ENCODE results near the gene ARL15.
"Not testable (repeated sequence)": the region's sequence is repeated elsewhere in the genome, so short reads cannot be mapped to it uniquely, and the experiment has no call there.

The ARL15 gene

GRCh38 chr5:54086191-54086590, 224.2 kb downstream of the ARL15 start:
- no peak for DNase-seq

GRCh38 chr5:54084696-54085095, 225.7 kb downstream of the ARL15 start:
- DNase-seq, result no peak

GRCh38 chr5:54083851-54084250, 226.5 kb downstream of the ARL15 start:
- DNase-seq, result no peak

DNA sequence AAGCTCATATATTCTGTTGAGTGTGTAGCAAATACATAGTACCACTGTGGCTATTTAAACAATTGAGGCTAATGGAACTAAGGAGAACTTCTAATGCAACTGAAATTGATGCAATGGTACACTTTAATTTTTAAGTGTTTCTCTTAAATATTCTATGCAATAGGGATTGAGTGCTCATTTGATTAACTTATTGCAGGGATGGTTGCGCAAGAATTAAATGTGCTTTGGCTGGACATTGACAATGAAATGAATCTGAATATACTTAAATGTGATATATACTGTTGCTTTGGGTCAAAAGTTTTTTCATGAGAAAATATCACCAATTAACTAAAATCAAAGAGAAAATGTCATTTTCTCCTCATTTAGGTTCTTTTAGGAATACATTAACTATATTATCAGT, 227.1 kb downstream of the ARL15 start:
- no peak for DNase-seq

GRCh38 chr5:54081415-54081814, 229.0 kb downstream of the ARL15 start:
- DNase-seq, result no peak

- DNase-seq, result no peak
Observed at GRCh38 chr5:54080831-54081230, 229.5 kb downstream of the ARL15 start.

- DNase-seq, result no peak
Observed at GRCh38 chr5:54073735-54074134, 236.6 kb downstream of the ARL15 start.

GRCh38 chr5:54073131-54073530, 237.2 kb downstream of the ARL15 start:
- DNase-seq, result no peak

DNA sequence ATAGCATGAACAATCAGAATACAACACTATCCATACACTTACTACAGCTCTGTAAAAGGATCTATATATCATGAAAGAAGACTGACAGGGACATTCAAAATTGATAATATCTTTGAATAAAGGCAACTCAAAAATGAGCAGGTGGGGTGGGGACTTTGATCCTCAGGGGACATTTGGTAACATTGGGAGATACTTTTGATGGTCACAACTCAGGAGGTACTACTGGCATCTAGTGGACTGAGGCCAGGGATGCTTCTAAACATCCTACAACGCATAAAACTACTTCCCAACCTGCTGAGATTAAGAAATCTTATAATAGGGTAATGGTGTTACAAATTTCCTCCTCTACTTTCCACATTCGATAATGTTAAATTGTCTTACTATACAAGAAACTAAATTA, 243.9 kb downstream of the ARL15 start:
- DNase-seq, result no peak

- DNase-seq, result no peak
Observed at GRCh38 chr5:54063817-54064216, 246.6 kb downstream of the ARL15 start.

DNA sequence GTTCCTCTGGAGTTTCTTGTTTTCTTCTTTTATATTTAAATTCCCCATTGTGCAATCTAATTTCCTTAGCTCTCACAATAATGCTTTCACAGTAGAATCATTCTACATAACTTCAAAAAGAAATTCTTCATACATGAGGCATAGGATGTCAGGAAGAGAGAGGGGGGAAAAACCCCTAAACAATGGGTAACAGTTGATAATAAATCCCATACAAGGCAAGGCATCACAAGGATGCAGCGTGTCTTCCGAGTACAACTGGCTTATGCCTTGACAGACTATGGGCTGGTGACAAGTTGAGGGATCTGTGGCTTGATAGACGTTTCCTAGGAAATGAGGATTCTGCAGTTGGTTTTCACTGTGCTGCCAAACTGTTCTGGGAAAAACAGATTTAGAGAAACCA, 247.4 kb downstream of the ARL15 start:
- no peak for DNase-seq

DNA sequence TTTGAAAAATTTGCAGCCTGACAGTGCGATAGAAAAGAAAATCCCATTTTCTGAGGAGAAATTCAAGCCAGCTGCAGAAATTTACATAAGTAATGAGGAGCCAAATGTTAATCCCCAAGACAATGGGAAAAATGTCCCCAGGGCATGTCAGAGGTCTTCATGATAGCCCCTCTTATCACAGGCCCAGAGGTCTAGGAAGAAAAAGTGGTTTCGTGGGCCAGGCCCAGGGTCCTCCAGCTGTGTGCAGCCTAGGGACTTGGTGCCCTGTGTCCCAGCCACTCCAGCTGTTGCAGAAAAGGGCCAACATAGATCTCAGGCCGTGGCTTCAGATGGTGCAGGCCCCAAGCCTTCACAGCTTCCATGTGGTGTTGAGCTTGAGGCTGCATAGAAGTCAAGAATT, 249.5 kb downstream of the ARL15 start:
- not testable (repeated sequence) for DNase-seq

GRCh38 chr5:54049963-54050362, 260.4 kb downstream of the ARL15 start:
- DNase-seq, result no peak

- DNase-seq, result no peak
Observed at GRCh38 chr5:54049144-54049543, 261.2 kb downstream of the ARL15 start.

- no peak for DNase-seq
Observed at GRCh38 chr5:54045077-54045792, 265.1 kb downstream of the ARL15 start.

- not testable (repeated sequence) for DNase-seq
Observed at GRCh38 chr5:54044276-54044675, 266.1 kb downstream of the ARL15 start.

DNA sequence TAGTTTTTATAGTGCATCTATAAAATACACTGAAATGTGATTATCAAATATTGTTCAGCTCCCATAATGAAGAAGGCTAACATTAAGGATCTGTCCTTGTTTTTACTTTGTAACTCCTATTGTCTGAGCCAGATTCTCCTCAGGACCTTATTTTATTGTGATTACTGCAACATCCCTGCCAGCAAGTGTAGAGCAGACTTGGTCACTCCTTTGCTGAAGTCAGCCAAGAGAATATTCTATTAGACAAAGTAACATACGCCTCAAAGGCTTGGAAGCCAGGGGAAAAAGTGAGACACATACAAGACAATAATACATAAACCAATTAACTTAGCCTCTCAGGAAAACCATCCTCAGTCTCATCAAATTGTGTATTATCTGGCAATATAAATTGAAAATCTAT, 269.6 kb downstream of the ARL15 start:
- DNase-seq, result no peak

GRCh38 chr5:54040018-54040417, 270.4 kb downstream of the ARL15 start:
- no peak for DNase-seq

DNA sequence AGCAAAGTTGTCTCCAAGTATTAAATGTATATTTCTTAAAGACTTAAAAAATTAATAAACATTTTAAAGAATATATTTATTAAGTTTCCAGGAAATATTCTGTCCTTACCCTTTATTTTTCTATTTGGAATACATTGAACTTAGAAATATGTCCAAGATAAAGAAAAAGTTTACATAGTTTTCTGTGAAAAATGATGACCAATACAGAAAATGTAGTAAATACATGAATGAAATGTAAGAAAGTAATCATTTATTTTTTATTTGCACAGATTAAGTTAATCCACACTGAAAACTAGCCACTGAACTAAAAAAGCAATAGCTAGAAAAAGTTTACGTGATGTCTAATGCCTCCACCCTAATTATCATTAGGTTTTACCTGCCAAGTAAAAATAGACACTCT, 273.2 kb downstream of the ARL15 start:
- no peak for DNase-seq

- no peak for DNase-seq
Observed at GRCh38 chr5:54030981-54031380, 279.4 kb downstream of the ARL15 start.

DNA sequence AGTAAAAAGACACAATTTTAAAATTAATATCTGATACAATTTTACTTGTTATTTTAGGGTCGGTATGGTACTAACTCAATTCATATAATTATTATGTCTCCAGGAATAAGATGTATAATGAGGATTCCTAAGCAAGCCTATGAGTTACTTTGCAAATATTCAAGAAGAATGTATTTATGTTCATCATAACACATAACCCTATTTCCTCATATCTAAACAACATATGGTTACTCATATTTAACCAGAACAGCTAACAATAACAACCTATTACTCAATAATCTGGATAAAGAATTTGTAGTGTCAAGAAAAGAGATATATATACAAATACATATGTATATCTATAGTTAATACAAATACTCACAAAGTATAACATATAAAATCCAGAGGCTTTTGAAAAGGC, 285.9 kb downstream of the ARL15 start:
- DNase-seq, result no peak

GRCh38 chr5:54022223-54022622, 288.1 kb downstream of the ARL15 start:
- no peak for DNase-seq

DNA sequence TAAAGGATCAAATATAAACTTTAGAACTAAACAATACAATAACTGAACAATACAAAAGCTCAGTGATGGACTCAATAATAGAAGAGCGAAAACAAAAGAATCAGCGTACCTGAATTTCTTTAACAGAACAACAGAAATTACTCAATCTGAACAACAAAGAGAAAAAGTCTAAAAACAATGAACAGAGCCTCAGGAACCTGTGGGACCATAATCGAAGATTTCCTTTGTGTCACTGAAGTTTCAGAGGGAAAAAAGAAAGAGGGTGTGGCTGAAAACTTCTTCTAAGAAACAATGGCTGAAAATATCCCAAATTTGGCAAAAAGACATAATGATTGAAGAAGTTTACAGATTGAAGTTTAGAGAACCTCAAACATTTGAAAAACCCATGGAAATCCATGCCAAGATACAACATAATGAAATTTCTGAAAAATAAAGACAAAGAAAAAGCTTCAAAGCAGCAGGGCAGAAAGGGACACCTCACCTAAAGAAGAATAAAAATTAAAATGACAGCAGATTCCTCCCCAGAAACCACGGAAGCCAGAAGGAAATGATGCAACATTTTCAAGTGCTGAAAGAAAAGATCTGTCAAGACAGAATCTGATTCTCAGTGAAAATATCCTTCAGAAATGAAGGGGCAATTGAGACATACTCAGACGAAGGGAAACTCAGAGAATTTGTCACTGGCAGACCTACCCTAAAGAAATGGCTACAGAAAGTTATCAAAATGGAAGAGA, 288.8 kb downstream of the ARL15 start:
- no peak for DNase-seq

GRCh38 chr5:54018438-54018837, 291.9 kb downstream of the ARL15 start:
- DNase-seq, result no peak

- no peak for DNase-seq
Observed at GRCh38 chr5:54017580-54017979, 292.8 kb downstream of the ARL15 start.

All from CD4-positive, alpha-beta T cell treated with Interleukin-1 beta for 1 hour (primary cell).